ENCODE data around the gene TMPRSS11B.
"Not testable (repeated sequence)": the region's sequence is repeated elsewhere in the genome, so short reads cannot be mapped to it uniquely, and the experiment has no call there.

TMPRSS11B gene, protein sequence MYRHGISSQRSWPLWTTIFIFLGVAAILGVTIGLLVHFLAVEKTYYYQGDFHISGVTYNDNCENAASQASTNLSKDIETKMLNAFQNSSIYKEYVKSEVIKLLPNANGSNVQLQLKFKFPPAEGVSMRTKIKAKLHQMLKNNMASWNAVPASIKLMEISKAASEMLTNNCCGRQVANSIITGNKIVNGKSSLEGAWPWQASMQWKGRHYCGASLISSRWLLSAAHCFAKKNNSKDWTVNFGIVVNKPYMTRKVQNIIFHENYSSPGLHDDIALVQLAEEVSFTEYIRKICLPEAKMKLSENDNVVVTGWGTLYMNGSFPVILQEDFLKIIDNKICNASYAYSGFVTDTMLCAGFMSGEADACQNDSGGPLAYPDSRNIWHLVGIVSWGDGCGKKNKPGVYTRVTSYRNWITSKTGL

DNA sequence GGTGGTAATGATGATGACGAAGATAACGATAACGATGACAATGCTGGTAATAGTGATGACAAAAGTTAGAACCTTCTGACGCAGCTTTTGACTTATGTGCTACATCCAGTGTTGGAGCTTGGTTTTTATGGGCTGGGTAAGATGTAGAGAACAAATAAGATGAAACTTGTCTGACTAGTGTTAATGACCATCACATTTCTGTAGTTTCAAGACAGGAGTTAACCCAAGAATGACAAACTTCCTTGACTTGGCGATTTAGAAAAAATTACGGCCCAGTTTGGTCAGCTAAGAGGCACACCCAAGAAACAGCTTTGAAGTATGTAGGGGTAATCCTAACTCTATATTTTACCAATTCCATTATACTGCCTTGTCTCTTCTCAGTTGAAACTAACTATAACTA is at the start of gene TMPRSS11B:
Gene TMPRSS11B (minus strand): TSS at position 101 of the 400 bp plus-strand sequence. CDS start 136 bp downstream, outside the sequence.
- no peak for DNase-seq (ENCODE audit: low read depth)

DNA sequence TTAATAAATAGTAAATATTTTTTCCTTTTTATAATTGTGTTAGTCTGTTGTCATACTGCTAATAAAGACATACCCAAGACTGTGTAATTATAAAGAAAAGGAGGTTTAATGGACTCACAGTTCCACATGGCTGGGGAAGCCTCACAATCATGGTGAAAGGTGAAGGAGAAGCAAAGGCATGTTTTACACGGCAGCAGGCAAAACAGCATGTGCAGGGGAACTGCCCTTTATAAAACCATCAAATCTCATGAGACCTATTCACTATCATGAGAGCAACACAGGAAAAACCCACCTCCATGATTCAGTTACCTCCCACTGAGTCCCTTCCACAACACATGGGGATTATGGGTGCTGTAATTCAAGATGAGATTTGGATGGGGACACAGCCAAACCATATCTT is 45.8 kb upstream of the TMPRSS11B start:
- DNase-seq (ENCODE audit: low read depth), result no peak

DNA sequence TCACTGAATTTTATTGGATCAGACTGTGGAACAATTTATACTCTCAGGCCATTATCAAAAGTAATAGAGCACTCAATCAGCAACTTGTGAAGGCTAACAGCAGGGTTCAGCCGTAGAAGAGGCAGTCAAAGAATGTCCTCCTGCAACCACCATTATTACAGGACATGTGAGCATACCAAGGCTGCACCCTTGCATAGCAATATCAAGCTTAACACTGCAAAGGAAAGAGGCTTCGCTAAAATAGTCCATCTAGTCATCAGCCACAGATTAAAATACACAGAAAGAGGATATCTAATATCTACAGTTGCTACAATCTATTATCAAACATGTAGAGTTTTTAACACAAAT is 42.9 kb upstream of the TMPRSS11B start:
- no peak for DNase-seq (ENCODE audit: low read depth)

DNA sequence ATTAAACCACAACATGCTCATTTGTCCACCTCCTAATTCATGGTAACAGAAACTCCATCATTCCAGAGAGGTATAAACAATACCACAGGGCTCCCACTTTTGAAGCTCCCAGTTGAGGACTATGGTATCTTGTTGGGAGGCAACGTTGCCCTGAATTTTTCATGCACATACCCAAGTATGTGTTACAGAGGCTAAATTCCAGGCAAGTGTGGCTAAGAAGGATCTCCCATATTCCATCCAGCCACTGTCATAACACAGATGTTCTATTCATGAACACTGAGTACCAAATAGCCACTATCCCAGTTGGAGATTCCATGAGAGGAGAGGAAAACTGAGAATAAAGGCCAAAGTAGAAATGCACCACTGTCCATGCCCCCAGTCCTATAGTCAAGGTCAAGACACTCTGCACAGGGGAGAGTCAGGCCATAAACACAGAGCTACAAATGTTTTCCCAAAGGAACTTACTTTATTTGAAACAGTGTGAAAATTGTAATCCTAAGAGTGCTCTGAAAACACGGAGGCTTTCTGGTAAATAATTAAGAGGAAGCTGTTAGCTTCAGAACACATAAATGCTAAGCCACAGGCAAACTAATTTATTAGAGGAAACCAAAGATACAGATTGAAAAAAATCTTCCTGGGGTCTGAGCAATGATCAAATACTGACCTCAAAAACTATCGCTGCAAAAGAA is 42.4 kb upstream of the TMPRSS11B start:
- DNase-seq (ENCODE audit: low read depth), result no peak

DNA sequence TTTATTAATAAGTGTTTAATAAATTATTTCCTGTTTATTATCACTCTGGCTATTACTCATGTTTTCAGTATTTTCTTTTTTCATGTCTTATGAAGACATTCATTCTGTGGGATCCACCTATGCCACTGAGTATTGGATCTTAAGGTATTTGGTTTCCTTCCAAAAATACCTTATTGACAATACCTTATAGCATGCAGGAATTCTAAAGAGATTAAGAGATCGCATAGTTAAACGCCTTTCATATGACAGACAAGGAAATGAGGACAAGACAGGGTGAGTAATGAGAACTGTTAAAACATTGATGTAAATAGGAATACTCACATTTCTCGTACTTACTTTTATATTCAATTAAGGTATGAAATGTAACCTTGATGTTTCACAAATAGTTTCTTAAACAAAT is 38.2 kb upstream of the TMPRSS11B start:
- no peak for DNase-seq (ENCODE audit: low read depth)

DNA sequence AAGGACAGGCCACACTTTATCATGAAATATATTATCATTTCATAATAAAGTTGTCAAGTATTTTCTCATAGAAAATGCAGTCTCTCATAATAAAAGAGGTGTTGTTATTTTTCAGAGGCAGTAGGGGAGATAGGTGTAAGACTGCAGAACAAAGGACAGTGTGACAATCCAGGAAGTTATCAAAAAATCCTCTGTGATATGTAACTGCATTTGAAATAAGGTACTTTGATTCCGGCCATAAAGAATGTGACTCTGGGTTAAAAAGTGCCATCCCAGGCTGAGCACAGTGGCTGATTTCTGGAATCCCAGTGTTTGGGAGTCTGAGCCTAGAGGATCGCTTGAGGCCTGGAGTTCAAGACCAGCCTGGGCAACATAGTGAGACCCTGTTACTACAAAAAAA is 37.6 kb upstream of the TMPRSS11B start:
- DNase-seq (ENCODE audit: low read depth), result no peak

DNA sequence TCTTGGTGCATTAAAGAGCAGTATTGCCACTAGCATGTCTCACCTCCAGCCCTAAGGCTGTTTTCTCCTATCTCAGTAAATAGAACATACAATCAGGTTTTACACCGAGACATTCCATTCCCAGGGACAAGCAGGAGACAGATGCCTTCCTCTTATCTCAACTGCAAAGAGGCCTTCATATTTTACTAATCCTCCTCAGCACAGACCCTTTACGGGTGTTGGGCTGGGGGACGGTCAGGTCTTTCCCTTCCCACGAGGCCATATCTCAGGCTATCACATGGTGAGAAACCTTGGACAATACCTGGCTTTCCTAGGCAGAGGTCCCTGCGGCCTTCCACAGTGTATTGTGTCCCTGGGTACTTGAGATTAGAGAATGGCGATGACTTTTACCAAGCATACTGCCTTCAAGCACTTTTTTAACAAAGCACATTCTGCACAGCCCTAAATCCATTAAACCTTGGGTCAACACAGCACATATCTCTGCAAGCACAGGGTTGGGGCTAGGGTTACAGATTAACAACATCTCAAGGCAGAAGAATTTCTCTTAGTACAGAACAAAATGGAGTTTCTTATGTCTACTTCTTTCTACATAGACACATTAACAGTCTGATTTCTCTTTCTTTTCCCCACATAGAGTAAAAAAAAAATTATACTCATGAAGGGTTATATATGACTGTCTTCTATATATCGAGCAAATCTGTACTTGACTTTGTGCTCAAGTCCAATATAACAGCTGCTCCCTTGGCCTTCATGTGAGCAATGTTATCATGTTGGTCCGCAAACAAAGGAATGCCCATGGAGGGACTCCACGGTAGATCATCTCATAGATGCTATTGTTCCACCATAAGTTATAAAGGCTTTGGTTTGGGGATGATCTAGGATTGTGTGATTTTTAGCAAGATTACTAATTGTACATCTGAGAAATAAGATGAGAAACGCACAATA is 36.6 kb upstream of the TMPRSS11B start:
- not testable (repeated sequence) for DNase-seq (ENCODE audit: low read depth)

DNA sequence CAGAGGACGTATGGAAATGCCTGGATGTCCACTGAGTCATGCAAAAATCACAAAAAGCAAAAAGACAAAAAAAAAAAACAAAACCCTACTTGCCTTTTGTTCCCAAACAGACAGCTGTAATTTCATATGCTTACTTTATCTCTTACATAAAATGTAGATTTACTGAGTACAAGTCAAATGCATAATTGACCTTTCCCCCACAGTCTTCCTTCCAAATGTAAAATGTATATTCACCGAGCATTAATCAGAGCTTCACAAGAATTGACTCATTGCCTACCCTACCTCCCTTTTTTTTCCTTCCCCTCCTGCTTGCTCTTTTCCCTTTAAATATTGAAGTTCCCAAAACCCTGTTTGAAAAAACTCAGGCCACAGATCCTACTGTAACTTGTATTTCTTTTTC is 32.5 kb upstream of the TMPRSS11B start:
- DNase-seq (ENCODE audit: low read depth), result no peak

DNA sequence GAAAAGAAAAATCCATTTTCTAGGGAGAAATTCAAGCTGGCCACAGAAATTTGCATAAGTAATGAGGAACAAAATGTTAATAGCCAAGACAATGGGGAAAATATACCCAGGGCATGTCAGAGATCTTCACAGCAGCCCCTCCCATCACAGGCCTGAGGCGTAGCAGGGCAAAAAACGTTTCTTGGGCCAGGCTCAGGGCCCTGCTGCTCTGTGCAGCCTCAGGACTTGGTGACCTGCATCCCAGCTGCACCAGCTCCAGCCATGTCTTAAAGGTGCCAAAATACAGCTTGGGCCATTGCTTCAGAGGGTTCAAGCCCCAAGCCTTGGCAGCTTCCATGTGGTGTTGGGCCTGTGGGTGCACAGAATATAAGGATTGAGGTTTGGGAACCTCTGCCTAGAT is 32.1 kb upstream of the TMPRSS11B start:
- DNase-seq (ENCODE audit: low read depth), result no peak

DNA sequence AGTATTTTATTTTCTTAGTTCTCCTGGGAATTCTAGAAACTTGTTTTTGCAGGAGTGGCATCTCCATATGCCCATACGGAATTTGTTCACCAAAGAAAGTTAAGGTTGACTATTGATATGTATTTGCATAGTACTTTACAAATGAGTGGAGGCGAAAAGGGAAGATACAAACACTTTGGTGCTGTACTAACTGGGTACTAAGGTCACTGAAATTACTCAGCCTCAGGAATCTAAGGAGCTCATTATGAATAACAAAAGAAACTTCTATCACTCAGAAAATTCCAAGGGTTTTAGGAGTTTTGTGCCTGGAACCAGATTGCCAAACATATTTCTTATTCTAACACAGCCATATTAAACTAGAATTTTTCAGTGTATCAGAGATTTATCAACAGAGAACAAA is 27.4 kb upstream of the TMPRSS11B start:
- no peak for DNase-seq (ENCODE audit: low read depth)

DNA sequence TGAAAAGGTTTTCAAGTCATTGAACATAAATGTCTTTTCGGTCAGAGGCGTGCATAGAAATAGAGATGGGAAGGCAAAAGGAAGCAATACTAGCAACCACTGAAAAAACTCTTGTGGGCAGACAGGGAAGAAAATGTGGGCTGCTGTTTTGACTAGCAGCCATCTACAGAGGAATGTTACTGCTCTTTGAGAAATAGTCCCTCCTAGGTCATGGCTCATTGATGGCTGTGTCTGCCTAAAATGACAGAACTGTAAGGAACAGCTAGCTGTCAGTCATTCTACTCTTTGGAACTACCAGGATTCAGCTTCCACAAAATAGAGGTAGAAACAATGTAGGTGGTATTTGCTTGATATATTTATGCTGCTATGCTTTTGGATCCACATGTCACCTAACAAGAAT is 26.9 kb upstream of the TMPRSS11B start:
- no peak for DNase-seq (ENCODE audit: low read depth)

DNA sequence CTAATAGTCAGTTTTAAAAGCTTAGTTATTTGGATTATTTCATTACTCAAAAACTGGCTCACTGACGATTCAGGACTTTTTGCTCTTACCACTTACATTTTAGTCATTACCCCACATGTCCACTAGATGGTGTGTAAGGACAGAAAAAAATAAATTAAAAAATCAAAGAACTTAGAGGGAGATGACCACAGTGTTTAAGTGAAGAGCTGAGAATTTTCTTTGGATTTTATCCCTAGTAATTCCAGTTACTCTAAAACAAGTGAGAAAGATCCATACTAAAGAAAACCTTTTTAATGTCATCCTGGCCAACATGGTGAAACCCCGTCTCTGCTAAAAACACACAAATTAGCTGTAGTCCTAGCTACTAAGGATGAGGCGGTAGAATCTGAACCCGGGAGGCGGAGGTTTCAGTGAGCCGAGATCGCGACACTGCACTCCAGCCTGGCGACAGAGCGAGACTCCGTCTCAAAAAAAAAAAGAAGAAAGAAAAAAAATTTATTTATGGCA is 26.4 kb upstream of the TMPRSS11B start:
- DNase-seq (ENCODE audit: low read depth), result no peak

DNA sequence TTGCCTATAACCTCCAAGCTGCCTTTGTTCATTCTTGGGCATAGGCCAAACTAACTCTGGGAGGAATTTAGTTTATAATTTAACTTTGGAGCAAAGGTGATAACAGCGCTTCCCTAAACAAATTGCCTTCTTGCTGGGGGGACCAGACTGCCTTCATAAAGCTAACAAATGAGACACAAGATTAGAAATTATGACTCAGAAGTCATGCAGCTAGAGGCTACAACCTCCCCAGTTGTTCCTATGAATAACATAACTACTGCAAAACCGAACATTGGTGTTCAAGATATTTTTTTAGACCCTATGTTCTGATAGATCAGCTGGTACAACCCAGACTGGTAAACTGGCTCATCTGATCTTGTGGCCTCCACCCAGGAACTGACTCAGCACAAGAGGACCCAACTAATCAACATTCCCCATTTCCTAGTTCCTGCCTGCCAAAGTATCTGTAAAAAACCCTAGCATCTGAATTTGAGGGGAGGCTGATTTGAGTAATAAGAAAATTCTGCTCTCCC is 22.0 kb upstream of the TMPRSS11B start:
- DNase-seq (ENCODE audit: low read depth), result no peak

DNA sequence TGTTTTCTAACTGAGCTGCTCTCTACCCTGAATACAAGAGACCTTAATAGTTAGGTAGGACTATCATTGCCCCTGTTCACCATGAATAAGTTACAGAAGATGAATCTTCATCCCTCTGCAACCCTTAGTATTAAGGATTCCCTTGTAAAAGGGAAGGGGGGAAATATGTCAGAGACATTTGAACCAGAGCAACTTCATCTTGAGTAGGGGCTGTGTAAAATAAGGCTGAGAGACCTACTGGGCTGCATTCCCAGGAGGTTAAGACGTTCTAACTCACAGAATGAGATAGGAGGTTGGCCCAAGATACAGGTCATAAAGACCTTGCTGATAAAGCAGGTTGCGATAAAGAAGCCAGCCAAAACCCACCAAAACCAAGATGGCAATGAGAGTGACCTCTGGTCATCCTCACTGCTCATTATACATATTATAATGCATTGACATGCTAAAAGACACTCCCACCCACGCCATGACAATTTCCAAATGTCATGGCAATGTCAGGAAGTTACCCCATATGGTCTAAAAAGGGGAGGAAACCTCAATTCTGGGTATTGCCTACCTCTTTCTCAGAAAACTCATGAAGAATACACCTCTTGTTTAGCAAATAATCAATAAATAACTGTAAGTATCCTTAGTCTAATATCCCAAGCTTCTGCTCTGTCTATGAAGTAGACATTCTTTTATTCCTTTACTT is 19.5 kb upstream of the TMPRSS11B start:
- no peak for DNase-seq (ENCODE audit: low read depth)

DNA sequence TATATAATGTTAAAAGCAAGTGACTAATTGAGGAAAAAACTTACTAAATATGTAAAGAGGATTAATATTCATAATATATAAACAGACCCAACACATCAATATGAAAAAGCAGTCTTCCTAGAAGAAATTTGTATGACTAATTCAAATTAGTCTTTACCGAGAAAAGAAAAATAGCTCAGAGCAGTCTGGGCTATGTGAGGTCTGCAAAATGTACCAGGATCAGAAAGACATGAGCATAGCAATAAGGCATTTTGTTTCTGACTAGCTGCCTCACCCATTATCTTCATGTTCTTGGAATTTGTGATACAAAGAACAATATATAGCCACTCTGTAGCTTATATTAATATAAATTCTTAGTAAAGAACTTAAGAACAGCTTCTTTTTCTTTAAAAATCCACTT is 13.7 kb upstream of the TMPRSS11B start:
- DNase-seq (ENCODE audit: low read depth), result no peak

DNA sequence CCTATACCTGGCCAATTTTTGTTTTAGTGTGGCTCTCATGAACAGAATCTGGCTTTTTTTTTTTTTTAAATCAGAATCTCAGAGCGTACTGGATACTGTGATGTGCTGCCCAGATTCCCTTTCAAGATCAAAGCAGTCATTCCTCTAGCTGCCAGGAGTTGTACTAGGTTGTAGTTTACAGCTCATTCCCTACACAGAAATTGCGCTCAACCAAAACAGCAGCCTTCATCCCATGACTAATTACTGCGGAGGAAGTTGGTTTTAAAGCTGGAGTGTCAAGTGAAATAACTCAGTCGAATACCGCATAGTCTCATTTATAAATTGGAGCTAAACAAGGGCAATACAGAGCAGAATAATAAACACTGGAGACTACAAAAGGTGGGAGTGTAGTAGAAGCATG is 12.2 kb upstream of the TMPRSS11B start:
- no peak for DNase-seq (ENCODE audit: low read depth)

DNA sequence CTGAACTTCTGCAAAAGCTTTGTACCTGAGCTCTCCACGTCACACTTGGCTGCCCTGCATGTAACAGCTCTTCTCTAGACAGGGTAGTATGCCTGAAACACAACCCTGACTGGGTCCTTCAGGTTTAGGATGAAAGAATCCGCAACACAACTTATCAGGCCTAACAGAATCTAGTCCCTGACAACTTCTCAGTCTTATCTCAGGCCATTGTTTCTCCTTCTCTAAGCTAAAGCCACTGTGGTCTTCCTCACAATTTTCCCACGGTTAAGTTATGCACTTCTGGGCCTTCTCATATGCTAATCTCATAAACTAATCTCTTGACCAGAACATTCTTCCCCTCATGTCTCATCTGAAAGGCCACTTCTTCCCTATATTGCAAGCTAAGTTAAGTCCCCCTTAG is 10.8 kb upstream of the TMPRSS11B start:
- no peak for DNase-seq (ENCODE audit: low read depth)

DNA sequence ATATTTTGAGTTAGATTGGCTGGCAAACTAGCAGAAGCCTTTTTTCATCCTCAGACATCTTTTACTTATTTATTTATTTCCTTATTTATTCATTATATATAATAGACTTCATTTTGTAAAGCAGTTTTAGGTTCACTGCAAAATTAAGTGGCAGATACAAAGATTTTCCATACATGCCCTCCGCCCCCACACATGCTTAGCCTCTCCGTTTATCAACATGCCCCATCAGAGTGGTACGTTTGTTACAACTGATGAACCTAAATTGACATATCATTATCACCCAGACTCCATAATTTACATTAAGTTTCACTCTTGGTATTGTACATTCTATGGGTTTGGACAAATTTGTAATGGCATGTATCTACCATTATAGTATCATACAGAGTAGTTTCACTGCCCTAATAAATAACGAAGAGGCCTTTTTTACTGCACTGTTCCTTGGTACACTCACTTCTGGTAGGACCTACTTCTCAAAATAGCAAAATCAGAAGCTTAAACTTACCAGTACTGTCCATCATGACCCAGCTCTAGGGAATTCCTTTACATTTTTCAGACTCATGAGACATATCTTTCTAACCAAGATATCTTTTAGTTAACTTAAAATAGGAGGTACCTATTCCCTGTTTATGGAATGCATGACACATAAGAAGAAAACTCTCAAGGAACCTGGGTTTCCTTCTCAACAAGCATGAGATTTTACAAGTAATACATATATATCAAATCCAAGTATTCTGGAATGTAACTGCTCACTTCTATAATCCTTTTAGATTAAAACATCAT is 4.8 kb upstream of the TMPRSS11B start:
- DNase-seq (ENCODE audit: low read depth), result no peak

DNA sequence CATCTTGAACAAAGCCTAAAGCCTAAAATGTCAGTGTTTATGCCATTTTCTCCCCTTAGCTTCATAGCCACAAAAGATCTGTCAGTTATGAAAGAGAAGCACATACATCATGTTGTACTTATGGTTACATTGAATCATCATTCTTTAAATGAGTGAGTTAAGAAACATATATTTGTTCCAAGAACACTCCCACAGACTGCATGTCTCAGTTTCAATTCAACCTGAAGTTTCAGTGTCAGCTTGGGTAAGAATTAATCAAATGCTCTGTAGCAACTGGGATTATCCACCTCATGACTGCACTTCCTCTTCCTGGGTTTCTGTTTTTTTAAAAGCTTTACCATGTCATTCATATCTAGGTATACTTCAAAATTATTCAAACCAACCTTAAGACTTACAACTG is 3.9 kb upstream of the TMPRSS11B start:
- no peak for DNase-seq (ENCODE audit: low read depth)

DNA sequence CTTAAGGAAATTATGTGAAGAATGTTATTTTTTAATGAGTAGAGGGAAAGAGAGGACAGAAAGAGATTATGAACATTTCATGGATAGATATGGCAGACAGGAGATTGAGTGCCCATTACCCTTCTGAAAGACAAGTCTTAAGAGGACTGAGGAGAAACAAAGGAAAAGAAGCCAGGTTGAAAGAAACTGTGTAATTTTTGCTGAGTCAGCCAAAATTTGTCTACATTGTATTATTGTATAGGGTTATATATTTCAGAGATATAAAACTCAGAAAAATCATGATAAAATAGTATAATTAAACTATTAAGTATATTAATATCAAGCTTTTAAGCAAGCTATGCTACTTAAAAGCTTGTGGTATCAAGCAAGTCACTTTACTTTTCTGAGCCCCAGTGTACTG is 4.9 kb downstream of the TMPRSS11B start:
- DNase-seq (ENCODE audit: low read depth), result no peak

DNA sequence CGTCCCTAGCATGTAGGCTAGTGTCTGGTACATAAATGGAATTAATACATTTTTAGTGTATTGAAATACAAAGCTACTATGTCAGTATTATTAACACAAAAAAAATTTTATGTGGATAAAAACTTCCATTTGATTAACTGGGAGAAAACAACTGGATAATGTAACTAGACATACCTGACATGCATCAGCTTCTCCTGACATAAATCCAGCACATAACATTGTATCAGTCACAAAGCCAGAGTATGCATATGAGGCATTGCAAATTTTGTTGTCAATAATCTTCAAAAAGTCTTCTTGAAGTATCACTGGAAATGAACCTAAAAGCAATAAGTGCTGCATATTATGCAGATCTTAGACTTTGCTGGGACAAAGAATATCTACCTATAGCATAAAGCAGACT is 16.9 kb downstream of the TMPRSS11B start:
- DNase-seq (ENCODE audit: low read depth), result no peak
